ENCODE results near the gene SMYD2.

SMYD2 gene

GRCh38 chr1:214361636-214362035 is 80.7 kb downstream of the SMYD2 start:
- DNase-seq (ENCODE audit: low read depth in 2 of 2): no peak

GRCh38 chr1:214362188-214362882 is 81.4 kb downstream of the SMYD2 start:
- no peak for DNase-seq (ENCODE audit: low read depth in 2 of 2)

GRCh38 chr1:214363386-214363785 is 82.4 kb downstream of the SMYD2 start:
- no peak for DNase-seq (ENCODE audit: low read depth in 2 of 2)

- DNase-seq (ENCODE audit: low read depth in 2 of 2): no peak
Observed at GRCh38 chr1:214364386-214364785, 83.4 kb downstream of the SMYD2 start.

GRCh38 chr1:214364786-214365295 is 83.9 kb downstream of the SMYD2 start:
- no peak for DNase-seq (ENCODE audit: low read depth in 2 of 2)

- DNase-seq (ENCODE audit: low read depth in 2 of 2): no peak
Observed at GRCh38 chr1:214367841-214368240, 86.9 kb downstream of the SMYD2 start.

- no peak for DNase-seq (ENCODE audit: low read depth in 2 of 2)
Observed at GRCh38 chr1:214369364-214369763, 88.4 kb downstream of the SMYD2 start.

GRCh38 chr1:214370615-214371014 is 89.7 kb downstream of the SMYD2 start:
- DNase-seq (ENCODE audit: low read depth in 2 of 2): no peak

- DNase-seq (ENCODE audit: low read depth in 2 of 2): no peak
Observed at GRCh38 chr1:214372092-214372491, 91.1 kb downstream of the SMYD2 start.

GRCh38 chr1:214377485-214377884 is 96.5 kb downstream of the SMYD2 start:
- no peak for DNase-seq (ENCODE audit: low read depth in 2 of 2)

GRCh38 chr1:214377886-214378285 is 96.9 kb downstream of the SMYD2 start:
- no peak for DNase-seq (ENCODE audit: low read depth in 2 of 2)

GRCh38 chr1:214378492-214378891 is 97.5 kb downstream of the SMYD2 start:
- DNase-seq (ENCODE audit: low read depth in 2 of 2): no peak

GRCh38 chr1:214379236-214379970 is 98.4 kb downstream of the SMYD2 start:
- DNase-seq (ENCODE audit: low read depth in 2 of 2): no peak

- DNase-seq (ENCODE audit: low read depth in 2 of 2): no peak
Observed at GRCh38 chr1:214380396-214380795, 99.4 kb downstream of the SMYD2 start.

GRCh38 chr1:214380986-214381695 is 100.2 kb downstream of the SMYD2 start:
- no peak for DNase-seq (ENCODE audit: low read depth in 2 of 2)

- DNase-seq (ENCODE audit: low read depth in 2 of 2): no peak
Observed at GRCh38 chr1:214383381-214384372, 102.7 kb downstream of the SMYD2 start.

GRCh38 chr1:214384373-214385079 is 103.6 kb downstream of the SMYD2 start:
- no peak for DNase-seq (ENCODE audit: low read depth in 2 of 2)

- DNase-seq (ENCODE audit: low read depth in 2 of 2): no peak
Observed at GRCh38 chr1:214385428-214385827, 104.5 kb downstream of the SMYD2 start.

GRCh38 chr1:214386333-214386732 is 105.4 kb downstream of the SMYD2 start:
- no peak for DNase-seq (ENCODE audit: low read depth in 2 of 2)

Data from stimulated activated CD4-positive, alpha-beta T cell treated with anti-CD3 and anti-CD28 coated beads, Interleukin-12 subunit alpha, Interleukin-12 subunit beta, amount 100 ng/mL, for 24 hours (primary cell).